ENCODE measurements around the gene TENM4.

- TF ChIP-seq CTCF (IDR thresholded peaks at IDR 0.05) (no peak), POLR2A (IDR thresholded peaks at IDR 0.05) (no peak), POLR2AphosphoS5 (IDR thresholded peaks at IDR 0.05) (no peak)
Measured at GRCh38 chr11:79249295-79249993, 191.4 kb downstream of the TENM4 start.
